Pons (tissue), 1 donor: ENCODE results near the gene THBS1.

Experiments
- DNase-seq: peaks from one replicate; pipeline ENCODE4 v3.0.0-alpha.2; 2016; ENCODE audit warnings: low spot score

The THBS1 gene

GRCh38 chr15:39608185-39609139, 27.6 kb downstream of the THBS1 start:
- DNase-seq = no peak

GRCh38 chr15:39609166-39609916, 28.5 kb downstream of the THBS1 start:
- DNase-seq = no peak

- DNase-seq = no peak
Measured at GRCh38 chr15:39610665-39611064, 29.8 kb downstream of the THBS1 start.

- no peak for DNase-seq
Measured at GRCh38 chr15:39613271-39613670, 32.4 kb downstream of the THBS1 start.

GRCh38 chr15:39613861-39614260, 33.0 kb downstream of the THBS1 start:
- no peak for DNase-seq

GRCh38 chr15:39616731-39617455, 36.0 kb downstream of the THBS1 start:
- DNase-seq = no peak

GRCh38 chr15:39618063-39618823, 37.4 kb downstream of the THBS1 start:
- DNase-seq = no peak

GRCh38 chr15:39621210-39621609, 40.3 kb downstream of the THBS1 start:
- DNase-seq = no peak

- no peak for DNase-seq
Measured at GRCh38 chr15:39621976-39622375, 41.1 kb downstream of the THBS1 start.

GRCh38 chr15:39622660-39623516, 42.0 kb downstream of the THBS1 start:
- no peak for DNase-seq

GRCh38 chr15:39623529-39623931, 42.7 kb downstream of the THBS1 start:
- no peak for DNase-seq

- DNase-seq = peak; percentile 26
Measured at GRCh38 chr15:39624806-39625205, 43.9 kb downstream of the THBS1 start.

- peak; percentile 32 for DNase-seq
Measured at GRCh38 chr15:39625451-39625850, 44.6 kb downstream of the THBS1 start.

- DNase-seq = no peak
Measured at GRCh38 chr15:39625856-39626255, 45.0 kb downstream of the THBS1 start.

- no peak for DNase-seq
Measured at GRCh38 chr15:39627451-39628143, 46.7 kb downstream of the THBS1 start.

GRCh38 chr15:39628144-39628508, 47.2 kb downstream of the THBS1 start:
- DNase-seq = no peak

GRCh38 chr15:39628546-39629257, 47.8 kb downstream of the THBS1 start:
- DNase-seq = no peak

- DNase-seq = no peak
Measured at GRCh38 chr15:39629371-39629770, 48.5 kb downstream of the THBS1 start.

- DNase-seq = no peak
Measured at GRCh38 chr15:39629906-39630305, 49.0 kb downstream of the THBS1 start.
